GM21529 (cell line): ENCODE results near the gene CLTA.

Experiments
- ATAC-seq: cut with Tn5 transposase; IDR thresholded peaks from one replicate; pipeline ENCODE4 v1.9.1; 2021; ENCODE audit not compliant: unreplicated experiment

The CLTA gene

GRCh38 chr9:36187414-36187813 lies 3.3 kb upstream of the CLTA start:
- ATAC-seq: no peak

- ATAC-seq: no peak
Observed at GRCh38 chr9:36188212-36188611, 2.5 kb upstream of the CLTA start.

GRCh38 chr9:36189976-36190375 lies 745 bp upstream of the CLTA start:
- ATAC-seq: no peak

GRCh38 chr9:36191290-36191645 lies 547 bp downstream of the CLTA start:
- ATAC-seq: peak; percentile 12

- ATAC-seq: no peak
Observed at GRCh38 chr9:36191686-36192085, 965 bp downstream of the CLTA start.

- ATAC-seq: no peak
Observed at GRCh38 chr9:36192196-36192595, 1.5 kb downstream of the CLTA start.

- ATAC-seq: no peak
Observed at GRCh38 chr9:36193023-36193422, 2.3 kb downstream of the CLTA start.

GRCh38 chr9:36194326-36195000 lies 3.7 kb downstream of the CLTA start:
- ATAC-seq: no peak

- no peak for ATAC-seq
Observed at GRCh38 chr9:36204906-36205547, 14.3 kb downstream of the CLTA start.

- no peak for ATAC-seq
Observed at GRCh38 chr9:36207016-36207415, 16.3 kb downstream of the CLTA start.

- no peak for ATAC-seq
Observed at GRCh38 chr9:36207546-36208012, 16.9 kb downstream of the CLTA start.

- ATAC-seq: no peak
Observed at GRCh38 chr9:36208521-36209253, 18.0 kb downstream of the CLTA start.

GRCh38 chr9:36210722-36211121 lies 20.0 kb downstream of the CLTA start:
- no peak for ATAC-seq

- no peak for ATAC-seq
Observed at GRCh38 chr9:36211510-36211909, 20.8 kb downstream of the CLTA start.

GRCh38 chr9:36213387-36213786 lies 22.7 kb downstream of the CLTA start:
- ATAC-seq: no peak

GRCh38 chr9:36213989-36214388 lies 23.3 kb downstream of the CLTA start:
- no peak for ATAC-seq

- ATAC-seq: no peak
Observed at GRCh38 chr9:36214571-36214970, 23.9 kb downstream of the CLTA start.

GRCh38 chr9:36217256-36217968 lies 26.7 kb downstream of the CLTA start:
- no peak for ATAC-seq

GRCh38 chr9:36218011-36218410 lies 27.3 kb downstream of the CLTA start:
- no peak for ATAC-seq

- no peak for ATAC-seq
Observed at GRCh38 chr9:36218411-36218901, 27.7 kb downstream of the CLTA start.

- ATAC-seq: no peak
Observed at GRCh38 chr9:36221667-36222066, 30.9 kb downstream of the CLTA start.
